PFSK-1 (cell line): Measurements from ENCODE around the gene PHF12.

Source experiments
- POLR2AphosphoS5 ChIP-seq: IDR thresholded peaks from 2 replicates; pipeline ENCODE4 v1.6.1; 2012; ENCODE audit warnings: low read depth, mild to moderate bottlenecking, control low read depth, low read length, moderate library complexity
- TF ChIP-seq, protein P1 (sequence below), 2 experiments: IDR thresholded peaks; 2 replicates each; pipeline versions ENCODE4 v1.6.1 to v1.8.0; 2011 to 2012; ENCODE audit warnings: low read depth in 2 of 2, low read length in 2 of 2, control low read depth in 1 of 2, inconsistent platforms in 1 of 2, mild to moderate bottlenecking in 1 of 2, moderate library complexity in 1 of 2; ENCODE audit not compliant: insufficient read depth in 1 of 2

GRCh38 chr17:28862561-28862960, 88.8 kb downstream of the PHF12 start:
- no peak for TF ChIP-seq POLR2AphosphoS5
- TF ChIP-seq, protein P1, sequence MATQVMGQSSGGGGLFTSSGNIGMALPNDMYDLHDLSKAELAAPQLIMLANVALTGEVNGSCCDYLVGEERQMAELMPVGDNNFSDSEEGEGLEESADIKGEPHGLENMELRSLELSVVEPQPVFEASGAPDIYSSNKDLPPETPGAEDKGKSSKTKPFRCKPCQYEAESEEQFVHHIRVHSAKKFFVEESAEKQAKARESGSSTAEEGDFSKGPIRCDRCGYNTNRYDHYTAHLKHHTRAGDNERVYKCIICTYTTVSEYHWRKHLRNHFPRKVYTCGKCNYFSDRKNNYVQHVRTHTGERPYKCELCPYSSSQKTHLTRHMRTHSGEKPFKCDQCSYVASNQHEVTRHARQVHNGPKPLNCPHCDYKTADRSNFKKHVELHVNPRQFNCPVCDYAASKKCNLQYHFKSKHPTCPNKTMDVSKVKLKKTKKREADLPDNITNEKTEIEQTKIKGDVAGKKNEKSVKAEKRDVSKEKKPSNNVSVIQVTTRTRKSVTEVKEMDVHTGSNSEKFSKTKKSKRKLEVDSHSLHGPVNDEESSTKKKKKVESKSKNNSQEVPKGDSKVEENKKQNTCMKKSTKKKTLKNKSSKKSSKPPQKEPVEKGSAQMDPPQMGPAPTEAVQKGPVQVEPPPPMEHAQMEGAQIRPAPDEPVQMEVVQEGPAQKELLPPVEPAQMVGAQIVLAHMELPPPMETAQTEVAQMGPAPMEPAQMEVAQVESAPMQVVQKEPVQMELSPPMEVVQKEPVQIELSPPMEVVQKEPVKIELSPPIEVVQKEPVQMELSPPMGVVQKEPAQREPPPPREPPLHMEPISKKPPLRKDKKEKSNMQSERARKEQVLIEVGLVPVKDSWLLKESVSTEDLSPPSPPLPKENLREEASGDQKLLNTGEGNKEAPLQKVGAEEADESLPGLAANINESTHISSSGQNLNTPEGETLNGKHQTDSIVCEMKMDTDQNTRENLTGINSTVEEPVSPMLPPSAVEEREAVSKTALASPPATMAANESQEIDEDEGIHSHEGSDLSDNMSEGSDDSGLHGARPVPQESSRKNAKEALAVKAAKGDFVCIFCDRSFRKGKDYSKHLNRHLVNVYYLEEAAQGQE (IDR thresholded peaks at IDR 0.05; ENCODE audit: insufficient read depth in 1 of 2, low read depth in 2 of 2, low read length in 2 of 2), result no peak
